SK-N-MC (cell line): ENCODE results near the gene LAMTOR1.

Source experiments
- EZH2 ChIP-seq: fragments of 200-600 bp; sonication (generic); IDR thresholded peaks from one replicate; pipeline ENCODE4 v1.6.1; 2017; ENCODE audit warnings: antibody characterized with exemption
- POLR2AphosphoS5 ChIP-seq: IDR thresholded peaks from 2 replicates; pipeline ENCODE4 v1.6.1; 2012; ENCODE audit warnings: mild to moderate bottlenecking, low read depth, low read length, borderline replicate concordance

DNA sequence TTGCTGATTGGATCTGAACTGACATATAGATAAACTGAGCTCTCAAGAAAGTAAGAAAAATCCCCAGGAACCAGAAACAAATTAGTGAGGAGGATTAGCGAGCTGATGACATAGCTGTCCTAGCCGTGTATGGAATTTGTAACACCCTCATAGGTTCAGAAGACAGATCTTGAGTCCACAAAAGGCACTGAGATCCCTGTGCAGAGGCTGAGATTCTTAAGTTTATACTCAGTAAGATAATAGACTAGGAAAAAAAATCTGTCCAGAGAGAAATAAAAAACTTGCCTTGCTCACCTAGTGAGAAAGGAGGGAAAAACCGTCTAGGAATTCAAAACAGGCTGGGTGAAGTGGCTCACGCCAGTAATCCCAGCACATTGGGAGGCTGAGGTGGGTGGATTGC is 27.3 kb downstream of the LAMTOR1 start:
- TF ChIP-seq POLR2AphosphoS5 (no peak), EZH2 (no peak)
